ENCODE data around the gene TMIGD2. TPM values are rescaled to one million over a fixed set of nuclear protein-coding genes. Genes with fewer than 3 reads are reported as not detected.
A peak's percentile ranks its signal among the peaks of the same experiment; 100 is the strongest.

The TMIGD2 gene
- total and polyA plus RNA-seq, 2 donors from 2014 or later: 0.47 TPM; not detected in 1

DNA sequence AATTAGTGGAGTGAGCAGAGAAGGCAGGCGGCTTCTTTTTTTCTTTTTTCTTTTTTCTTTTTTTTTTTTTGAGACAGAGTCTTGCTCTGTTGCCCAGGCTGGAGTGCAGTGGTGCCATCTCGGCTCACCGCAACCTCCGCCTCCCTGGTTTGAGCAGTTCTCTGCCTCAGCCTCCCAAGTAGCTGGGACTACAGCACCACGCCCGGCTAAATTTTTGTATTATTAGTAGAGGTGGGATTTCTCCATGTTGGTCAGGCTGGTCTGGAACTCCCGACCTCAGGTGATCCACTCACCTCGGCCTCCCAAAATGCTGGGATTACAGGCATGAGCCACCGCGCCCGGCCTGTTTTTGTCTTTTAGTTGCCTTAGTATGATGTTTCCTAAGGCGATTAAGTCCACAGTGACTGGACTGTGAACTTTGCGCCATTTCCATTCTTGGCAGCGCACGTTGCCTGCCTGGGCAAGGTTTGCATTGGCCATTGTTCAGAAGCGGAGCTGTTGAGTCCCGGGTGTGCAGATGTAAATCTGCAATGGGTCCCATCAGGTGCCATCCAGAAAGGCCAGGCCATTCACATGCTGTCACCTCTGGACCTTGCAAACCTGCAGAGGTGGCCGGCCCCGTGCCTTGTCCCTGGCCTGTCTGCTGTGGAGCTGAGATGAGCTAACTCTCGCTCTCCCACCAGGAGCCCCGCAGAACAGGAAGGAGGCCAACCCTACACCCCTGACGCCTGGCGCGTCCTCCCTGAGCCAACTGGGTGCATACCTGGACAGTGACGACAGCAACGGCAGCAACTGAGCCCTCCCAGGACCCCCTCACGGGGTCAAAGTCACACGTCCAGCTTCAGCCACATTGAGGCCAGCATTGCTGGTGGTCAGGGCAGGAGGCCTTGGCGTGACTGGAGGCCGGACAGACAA lies 34.0 kb downstream of the TMIGD2 start:
- Histone ChIP-seq H3K27ac (ENCODE audit: low read depth in 2 of 2, low read length in 2 of 2) (peak overlapping the region; percentile 38 to 47), H3K9ac (ENCODE audit: low read length in 3 of 3) (no peak overlapping the region), H3K4me3 (ENCODE audit: low read length in 3 of 3) (no peak overlapping the region), H3K4me1 (ENCODE audit: control insufficient read depth in 2 of 3, insufficient read depth in 2 of 3, low read depth in 1 of 3, low read length in 3 of 3) (no peaks in the 10 kb centered on the region), H3K27me3 (ENCODE audit: control insufficient read depth, insufficient read depth, low read length) (no peaks in the 10 kb centered on the region), H3K9me3 (ENCODE audit: control insufficient read depth in 2 of 3, insufficient read depth in 1 of 3, low read length in 3 of 3) (no peaks in the 10 kb centered on the region), H3K36me3 (ENCODE audit: control insufficient read depth in 2 of 3, insufficient read depth in 3 of 3, low read length in 3 of 3) (peaks cover 3 to 14% (median 12%) of the 10 kb centered on the region in 3 donors)
- DNase-seq (no peak), FAIRE-seq (no peak)
- TF ChIP-seq, protein P1, sequence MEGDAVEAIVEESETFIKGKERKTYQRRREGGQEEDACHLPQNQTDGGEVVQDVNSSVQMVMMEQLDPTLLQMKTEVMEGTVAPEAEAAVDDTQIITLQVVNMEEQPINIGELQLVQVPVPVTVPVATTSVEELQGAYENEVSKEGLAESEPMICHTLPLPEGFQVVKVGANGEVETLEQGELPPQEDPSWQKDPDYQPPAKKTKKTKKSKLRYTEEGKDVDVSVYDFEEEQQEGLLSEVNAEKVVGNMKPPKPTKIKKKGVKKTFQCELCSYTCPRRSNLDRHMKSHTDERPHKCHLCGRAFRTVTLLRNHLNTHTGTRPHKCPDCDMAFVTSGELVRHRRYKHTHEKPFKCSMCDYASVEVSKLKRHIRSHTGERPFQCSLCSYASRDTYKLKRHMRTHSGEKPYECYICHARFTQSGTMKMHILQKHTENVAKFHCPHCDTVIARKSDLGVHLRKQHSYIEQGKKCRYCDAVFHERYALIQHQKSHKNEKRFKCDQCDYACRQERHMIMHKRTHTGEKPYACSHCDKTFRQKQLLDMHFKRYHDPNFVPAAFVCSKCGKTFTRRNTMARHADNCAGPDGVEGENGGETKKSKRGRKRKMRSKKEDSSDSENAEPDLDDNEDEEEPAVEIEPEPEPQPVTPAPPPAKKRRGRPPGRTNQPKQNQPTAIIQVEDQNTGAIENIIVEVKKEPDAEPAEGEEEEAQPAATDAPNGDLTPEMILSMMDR (IDR thresholded peaks at IDR 0.05; ENCODE audit: borderline replicate concordance, extremely low read depth, insufficient read depth): no peak
- intact Hi-C loops (cut with DNase I): no loop called here

DNA sequence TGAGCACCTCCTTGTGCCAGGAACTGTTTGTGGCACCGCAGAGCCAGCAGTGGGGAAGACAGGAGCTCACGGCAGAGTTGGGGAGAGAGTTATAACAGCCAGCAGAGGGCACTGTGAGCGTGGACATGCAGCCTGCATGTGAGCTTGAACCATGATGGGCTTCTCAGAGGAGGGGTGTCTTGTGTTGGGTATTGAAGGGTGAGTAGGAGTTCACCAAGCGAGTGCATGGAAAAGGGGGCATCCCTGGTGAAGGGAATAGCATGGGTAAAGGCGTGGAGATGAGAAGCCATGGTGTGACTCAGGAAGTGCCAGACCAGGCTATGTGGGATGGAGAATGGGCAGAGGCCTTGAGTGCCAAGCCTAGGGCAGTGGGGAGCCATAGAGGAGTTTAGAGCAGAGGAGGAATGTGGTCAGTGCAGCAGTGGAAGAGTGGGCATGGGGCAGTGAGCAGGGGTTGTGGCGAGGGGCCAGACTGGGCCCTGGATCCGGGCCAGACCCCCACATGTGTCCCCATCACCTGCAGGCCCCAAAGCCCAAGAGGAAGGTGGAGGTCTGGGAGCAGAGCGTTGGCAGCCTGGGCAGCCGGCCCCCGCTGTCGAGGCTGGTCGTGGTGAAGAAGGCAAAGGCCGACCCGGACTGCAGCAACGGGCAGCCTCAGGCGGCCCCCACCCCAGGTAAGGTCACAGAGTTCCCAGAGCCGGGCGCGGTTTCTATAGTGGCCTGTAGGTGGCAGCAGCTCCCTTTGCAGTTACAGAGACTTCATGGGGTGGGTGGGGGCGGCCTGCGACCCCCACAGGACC lies 34.9 kb downstream of the TMIGD2 start:
- no peak for FAIRE-seq
- DNase-seq: peak; percentile 18 to 83 (median 44)
- intact Hi-C loops (cut with DNase I): no loop called here
- Histone ChIP-seq H3K9ac (ENCODE audit: low read length in 3 of 3) (no peak overlapping the region), H3K4me3 (ENCODE audit: low read length in 3 of 3) (no peak overlapping the region), H3K36me3 (ENCODE audit: control insufficient read depth in 2 of 3, insufficient read depth in 3 of 3, low read length in 3 of 3) (peaks cover 3 to 15% (median 14%) of the 10 kb centered on the region in 3 donors), H3K9me3 (ENCODE audit: control insufficient read depth in 2 of 3, insufficient read depth in 1 of 3, low read length in 3 of 3) (no peaks in the 10 kb centered on the region), H3K27ac (ENCODE audit: low read depth in 2 of 2, low read length in 2 of 2) (peak overlapping the region in 1 of 2 donors; percentile 38), H3K4me1 (ENCODE audit: control insufficient read depth in 2 of 3, insufficient read depth in 2 of 3, low read depth in 1 of 3, low read length in 3 of 3) (no peaks in the 10 kb centered on the region), H3K27me3 (ENCODE audit: control insufficient read depth, insufficient read depth, low read length) (no peaks in the 10 kb centered on the region)
- TF ChIP-seq, protein P1 (IDR thresholded peaks at IDR 0.05; ENCODE audit: borderline replicate concordance, extremely low read depth, insufficient read depth): peak; percentile 83

- Histone ChIP-seq H3K4me3 (ENCODE audit: low read length in 3 of 3) (no peak overlapping the region), H3K36me3 (ENCODE audit: control insufficient read depth in 2 of 3, insufficient read depth in 3 of 3, low read length in 3 of 3) (peaks cover 3 to 15% (median 14%) of the 10 kb centered on the region in 3 donors), H3K9ac (ENCODE audit: low read length in 3 of 3) (no peak overlapping the region), H3K27me3 (ENCODE audit: control insufficient read depth, insufficient read depth, low read length) (no peaks in the 10 kb centered on the region), H3K27ac (ENCODE audit: low read depth in 2 of 2, low read length in 2 of 2) (no peak overlapping the region), H3K4me1 (ENCODE audit: control insufficient read depth in 2 of 3, insufficient read depth in 2 of 3, low read depth in 1 of 3, low read length in 3 of 3) (no peaks in the 10 kb centered on the region), H3K9me3 (ENCODE audit: control insufficient read depth in 2 of 3, insufficient read depth in 1 of 3, low read length in 3 of 3) (no peaks in the 10 kb centered on the region)
- FAIRE-seq (no peak), DNase-seq (no peak)
- TF ChIP-seq, protein P1 (IDR thresholded peaks at IDR 0.05; ENCODE audit: borderline replicate concordance, extremely low read depth, insufficient read depth): no peak
- intact Hi-C loops (cut with DNase I): no loop called here
Measured at GRCh38 chr19:4266253-4267000, 35.8 kb downstream of the TMIGD2 start.

Measured in kidney (tissue), 14 donors.